NOMO-1 treated with dmso at 0.1 percent for 144 hours (cell line): ENCODE measurements around the gene NCOA6.
"Not testable (repeated sequence)": the region's sequence is repeated elsewhere in the genome, so short reads cannot be mapped to it uniquely, and the experiment has no call there.

ENCODE experiments used
- DNase-seq: peaks from one replicate; lab custom pipeline; 2025; ENCODE audit not compliant: unreplicated experiment; lab: John Stamatoyannopoulos, UW

The NCOA6 gene

DNA sequence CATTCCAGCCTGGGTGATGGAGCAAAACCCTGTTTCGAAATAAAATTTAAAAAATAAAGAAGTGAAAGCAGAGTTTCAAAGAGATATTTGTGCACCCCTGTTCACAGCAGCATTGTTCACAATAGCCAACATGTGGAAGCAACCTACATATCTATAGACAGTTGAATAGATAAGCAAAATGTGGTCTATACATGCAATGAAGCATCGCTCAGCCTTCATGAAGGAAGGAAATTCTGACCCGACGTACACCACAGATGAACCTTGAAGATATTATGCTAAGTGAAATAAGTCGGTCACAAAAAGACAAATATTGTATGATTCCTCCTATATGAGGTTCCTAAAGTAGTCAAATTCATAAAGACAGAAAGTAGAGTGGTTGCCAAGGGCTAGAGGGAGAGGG lies 6.5 kb upstream of the NCOA6 start:
- peak; percentile 3 for DNase-seq

DNA sequence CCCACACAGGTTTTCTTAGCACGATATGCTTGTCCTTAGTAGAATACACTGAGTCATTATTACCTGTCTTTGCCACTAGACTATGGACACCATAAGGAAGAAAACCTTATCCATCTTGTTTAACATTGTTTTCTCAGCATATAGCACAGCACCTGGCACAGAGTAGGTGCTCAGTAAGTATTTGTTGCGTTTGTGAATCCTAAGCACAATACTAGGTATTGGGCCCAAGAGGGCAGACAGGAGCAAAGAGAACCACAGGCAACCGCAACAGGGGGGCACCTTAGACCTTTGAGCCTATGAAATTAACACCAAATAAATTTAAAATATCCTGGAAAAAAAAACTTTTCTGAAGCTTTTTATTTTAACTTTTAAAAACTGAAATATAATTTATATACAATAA lies 3.7 kb upstream of the NCOA6 start:
- DNase-seq, result no peak

DNA sequence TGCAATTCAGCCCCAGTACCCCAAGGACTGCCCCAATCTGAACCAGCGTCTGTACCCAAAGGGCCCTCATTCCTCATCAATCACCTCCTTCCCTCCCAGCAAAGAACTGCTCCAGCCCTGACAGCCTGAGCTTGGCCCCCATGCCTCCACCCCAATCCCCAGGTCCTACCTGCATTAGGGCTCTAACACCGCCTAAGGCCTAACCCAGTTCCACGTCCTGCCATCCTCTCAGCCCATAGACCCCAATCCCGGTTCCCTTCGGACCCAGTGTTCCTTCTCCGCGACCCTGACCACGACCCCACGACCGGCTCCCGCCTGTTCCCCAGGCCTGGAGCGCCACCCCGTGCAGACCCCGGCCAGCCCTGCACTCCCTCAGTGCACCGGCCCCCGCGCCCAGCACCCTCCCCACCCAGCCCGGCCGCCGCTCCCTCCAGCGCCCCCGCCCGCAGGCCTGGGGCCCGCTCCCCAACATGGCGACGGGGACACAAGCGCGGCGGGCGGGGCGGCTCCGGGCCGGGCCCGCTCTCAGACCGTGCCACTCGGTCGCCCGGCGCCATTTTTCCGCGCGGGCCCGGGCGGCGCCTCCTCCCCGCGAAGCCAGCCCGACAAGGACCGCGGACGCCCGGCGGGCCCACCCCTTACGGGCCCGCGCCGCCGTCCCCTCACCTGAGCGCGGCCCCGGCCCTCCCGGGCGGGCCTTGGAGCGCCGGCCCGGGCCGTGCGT lies 483 bp downstream of the NCOA6 start:
- peak; percentile 1 for DNase-seq

DNA sequence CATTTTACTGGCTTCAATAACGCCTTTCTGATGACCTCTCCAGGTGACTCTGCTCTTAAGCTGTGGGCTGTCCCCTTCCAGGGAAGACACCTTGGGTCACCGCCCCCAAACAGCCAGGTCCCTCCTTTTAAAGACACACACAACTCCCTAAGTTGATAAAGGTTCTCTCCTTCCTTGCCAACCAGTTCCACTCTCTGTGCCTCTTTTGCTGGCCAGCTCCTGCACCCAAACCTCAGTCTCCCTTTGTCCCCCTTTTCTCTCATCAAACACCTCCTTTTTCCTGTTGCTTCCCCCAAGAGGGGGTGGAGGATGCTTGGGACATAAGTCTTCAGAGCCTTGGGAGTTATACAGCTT lies 1.0 kb downstream of the NCOA6 start:
- DNase-seq, result peak; percentile 65

DNA sequence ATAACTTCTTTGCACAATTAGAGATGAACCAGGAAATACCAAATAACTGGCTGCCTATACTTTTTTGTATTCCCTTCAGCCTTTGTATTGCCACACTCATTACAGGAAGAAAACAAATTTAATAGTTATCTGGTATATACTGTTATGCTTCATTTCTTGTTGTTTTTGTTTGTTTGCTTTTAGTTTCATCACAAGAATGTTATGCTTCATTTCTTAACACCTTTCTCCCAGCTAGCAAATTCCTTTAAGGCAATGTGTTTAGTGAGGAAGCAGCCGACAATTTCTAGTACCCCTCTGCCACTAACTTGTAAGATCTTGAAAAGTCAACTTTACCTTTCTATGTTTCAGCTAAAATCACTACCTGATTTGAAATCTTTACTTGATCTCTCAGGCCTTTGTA lies 1.4 kb downstream of the NCOA6 start:
- no peak for DNase-seq

DNA sequence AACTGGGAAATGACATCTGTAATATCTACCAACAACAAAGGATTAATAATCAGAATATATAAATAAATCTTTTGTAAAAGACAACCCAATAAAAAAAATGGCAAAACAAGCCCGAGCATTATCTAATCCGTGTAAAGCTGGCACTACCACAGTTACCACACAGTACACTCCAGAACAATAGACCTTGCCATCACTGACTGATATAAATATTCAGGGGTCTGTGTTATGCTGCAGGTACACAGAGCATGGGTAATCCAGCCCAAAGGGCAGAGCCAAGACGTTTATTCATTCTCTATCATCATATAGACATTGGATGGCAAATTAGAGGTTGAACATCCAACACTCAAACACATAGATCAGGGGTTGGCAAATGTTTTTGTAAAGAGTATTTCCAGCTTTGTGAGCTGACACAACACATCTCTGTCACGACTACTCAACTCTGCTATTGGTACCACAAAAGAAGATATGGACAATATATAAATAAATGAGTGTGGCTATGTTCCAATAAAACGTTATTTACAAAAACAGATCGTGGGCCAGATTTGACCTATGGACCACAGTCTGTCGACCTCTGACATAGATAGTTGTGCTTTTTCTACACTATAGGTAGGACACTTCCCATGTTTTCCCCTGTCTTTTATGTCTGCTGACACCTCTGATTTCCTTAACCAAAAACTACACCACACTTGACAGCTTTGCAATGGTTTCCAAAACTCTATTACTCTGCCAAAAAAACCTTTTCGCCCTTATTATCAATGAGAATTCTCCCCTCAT lies 4.5 kb downstream of the NCOA6 start:
- DNase-seq, result no peak

DNA sequence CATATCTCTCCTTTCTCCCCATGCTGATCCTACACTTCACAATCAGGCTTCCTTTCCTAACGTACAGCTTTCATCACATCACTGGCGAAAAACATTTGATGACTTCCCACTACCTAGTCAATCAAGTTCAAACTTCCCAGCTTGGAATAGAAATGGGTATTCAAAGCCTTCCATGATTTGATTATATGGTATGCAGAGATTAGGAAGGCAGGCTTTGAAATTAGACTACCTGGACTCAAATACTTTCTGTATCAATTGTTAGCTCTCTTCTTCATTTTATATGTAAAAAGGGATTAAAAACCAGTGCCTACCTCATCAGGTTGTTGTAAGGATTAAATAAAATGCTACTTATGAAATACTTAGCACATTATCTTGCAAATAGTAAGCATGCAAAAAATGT lies 7.7 kb downstream of the NCOA6 start:
- DNase-seq, result no peak

DNA sequence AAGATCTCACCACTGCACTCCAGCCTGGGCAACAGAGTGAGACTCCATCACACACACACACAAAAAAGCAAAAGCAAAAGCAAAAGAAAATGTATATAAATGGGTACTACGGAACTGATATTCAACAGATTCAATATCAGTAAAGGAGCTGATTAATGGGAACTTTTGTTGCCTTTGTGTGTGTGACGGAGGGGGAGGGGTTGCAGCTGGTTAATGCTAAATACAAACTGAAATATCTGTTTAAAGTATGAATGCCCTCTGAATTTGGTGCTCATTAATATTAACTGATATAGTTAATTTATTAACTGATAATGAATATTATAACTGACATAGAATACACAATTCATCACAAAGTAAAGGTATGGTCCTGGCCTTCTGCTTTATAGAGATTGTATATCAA lies 8.4 kb downstream of the NCOA6 start:
- no peak for DNase-seq

DNA sequence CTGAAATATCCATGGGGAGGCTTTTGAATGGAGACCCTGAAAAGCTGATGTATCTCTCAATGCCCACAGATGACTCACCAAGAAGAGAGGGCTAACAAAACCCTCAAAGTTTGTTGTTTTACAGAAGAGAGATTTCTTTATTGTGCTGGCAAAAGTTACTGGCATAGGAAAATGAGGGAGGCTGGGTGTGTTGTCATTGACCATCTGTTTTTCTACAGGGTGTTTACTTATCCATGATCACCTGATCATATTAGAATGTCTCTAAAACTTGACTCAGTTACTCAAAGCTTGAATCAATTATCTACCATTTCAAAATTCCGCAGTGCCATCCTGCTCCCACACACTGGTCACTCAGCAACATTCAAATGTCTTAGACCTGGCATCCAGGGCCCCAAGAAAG lies 9.8 kb downstream of the NCOA6 start:
- DNase-seq, result no peak

DNA sequence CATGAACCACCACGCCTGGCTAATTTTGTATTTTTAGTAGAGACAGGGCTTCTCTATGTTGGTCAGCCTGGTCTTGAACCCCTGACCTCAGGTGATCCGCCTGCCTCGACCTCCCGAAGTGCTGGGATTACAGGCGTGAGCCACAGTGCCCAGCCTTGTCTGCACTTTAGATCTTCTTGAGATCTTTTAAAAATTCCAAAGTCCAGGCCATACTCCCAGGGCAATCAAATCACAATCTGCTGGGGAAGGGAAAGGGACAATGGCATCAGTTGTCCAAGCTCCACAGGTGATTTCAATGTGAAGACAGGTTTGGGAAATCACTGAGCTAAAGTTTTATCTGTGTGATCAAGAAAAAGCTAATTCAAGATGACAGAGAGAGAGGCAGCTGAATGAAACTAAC lies 16.9 kb downstream of the NCOA6 start:
- DNase-seq, result no peak

DNA sequence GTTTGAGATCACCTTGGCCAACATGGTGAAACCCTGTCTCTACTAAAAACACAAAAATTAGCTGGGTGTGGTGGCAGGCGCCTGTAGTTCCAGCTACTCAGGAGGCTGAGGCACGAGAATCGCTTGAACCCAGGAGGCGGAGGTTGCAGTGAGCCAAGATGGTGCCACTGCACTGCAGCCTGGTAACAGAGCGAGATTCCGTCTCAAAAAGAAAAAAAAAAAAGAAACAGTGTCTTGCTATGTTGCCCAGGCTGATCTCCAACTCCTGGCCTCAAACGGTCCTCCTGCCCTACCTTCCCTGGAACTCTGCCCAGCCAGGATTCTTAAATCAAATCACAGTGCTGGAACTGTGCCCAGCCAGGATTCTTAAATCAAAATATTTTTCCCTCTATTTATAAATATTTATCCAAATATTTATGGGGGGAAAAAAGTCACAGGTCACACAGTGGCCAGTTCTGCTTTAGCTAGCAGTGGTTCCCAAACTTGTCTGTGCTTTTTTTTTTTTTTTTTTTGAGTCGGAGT lies 17.4 kb downstream of the NCOA6 start:
- not testable (repeated sequence) for DNase-seq

DNA sequence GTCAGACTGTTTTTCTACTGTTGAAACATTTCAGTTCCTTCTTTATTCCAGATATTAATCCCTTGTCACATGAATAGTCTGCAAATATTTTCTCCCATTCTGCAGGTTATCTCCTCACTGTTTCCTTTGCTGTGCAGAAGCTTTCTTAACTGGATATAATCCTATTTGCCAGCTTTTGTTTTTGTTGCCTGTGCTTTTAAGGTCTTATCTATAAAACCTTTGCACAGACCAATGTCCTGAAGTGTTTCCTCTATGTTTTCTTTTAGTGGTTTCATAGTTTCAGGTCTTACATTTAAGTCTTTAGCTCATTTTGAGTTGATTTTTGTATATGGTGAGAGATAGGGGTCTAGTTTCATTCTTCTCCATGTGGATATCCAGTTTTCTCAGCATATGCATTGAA lies 19.2 kb downstream of the NCOA6 start:
- DNase-seq, result no peak

DNA sequence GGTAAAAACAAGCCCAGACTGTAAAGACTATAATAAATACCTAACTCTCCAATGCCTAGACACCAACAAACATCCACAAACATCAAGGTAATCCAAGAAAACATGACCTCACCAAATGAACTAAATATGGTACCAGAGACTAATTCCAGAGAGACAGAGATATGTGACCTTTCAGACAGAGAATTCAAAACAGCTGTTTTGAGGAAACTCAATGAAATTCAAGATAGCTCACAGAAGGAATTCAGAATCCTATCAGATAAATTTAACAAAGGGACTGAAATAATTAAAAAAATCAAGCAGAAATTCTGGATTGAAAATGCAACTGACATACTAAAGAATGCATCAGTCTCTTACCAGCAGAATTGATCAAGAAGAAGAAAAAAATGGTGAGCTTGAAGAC lies 26.6 kb downstream of the NCOA6 start:
- DNase-seq, result no peak

DNA sequence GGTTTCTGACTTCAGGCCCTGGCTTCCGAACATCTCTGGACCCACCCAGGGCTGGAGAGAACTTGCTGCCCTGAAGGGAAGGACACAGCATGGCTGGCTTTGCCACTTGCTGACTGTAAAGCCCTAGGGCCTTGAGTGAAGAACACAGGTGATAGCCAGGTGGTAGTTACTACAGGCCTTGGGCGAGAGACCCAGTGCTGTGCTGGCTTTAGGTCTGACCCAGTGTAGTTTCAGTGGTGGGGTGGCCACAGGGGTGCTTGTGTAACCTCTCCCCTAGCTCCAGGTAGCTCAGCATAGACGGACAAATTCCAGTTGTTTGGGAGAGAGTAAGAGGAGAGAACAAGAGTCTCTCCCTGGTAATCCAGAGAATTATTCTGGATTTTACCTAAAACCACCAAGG lies 27.1 kb downstream of the NCOA6 start:
- no peak for DNase-seq

DNA sequence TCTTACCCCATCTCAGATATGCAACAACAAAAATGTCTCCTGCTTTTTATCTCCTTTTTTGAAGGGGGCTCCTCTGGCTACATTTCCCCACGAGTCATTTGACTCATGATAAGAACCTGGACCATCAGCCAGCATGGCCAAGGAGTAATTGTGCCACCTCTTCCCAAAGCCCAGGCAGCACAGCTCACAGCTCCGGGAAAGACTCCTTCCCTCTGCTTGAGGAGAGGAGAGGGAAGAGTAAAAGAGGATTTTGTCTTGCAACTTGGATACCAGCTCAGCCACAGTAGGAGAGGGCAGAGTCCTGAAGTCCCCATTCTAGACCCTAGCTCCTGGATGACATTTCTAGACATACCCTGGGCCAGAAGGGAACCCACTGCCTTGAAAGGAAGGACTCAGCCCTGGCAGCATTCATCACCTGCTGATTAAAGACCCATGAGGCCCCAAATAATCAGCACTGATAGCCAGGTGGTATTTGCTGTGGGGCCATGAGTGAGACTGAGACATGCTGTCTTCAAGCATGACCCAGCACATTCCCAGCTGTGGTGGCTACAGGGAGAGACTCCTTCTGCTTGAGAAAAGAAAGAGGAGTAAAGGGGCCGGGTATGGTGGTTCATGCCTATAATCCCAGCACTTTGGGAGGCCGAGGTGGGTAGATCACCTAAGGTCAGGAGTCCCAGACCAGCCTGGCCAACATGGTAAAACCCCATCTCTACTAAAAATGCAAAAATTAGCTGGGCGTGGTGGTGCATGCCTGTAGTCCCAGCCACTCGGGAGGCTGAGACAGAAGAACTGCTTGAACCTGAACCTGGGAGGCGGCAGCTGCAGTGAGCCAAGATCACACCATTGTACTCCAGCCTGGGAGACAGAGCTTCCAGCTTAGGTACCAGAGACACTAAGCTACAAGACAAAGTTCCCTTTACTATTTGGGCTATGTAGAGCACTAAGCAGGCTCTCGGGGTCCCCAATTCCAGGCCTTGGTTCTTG lies 28.1 kb downstream of the NCOA6 start:
- no peak for DNase-seq

DNA sequence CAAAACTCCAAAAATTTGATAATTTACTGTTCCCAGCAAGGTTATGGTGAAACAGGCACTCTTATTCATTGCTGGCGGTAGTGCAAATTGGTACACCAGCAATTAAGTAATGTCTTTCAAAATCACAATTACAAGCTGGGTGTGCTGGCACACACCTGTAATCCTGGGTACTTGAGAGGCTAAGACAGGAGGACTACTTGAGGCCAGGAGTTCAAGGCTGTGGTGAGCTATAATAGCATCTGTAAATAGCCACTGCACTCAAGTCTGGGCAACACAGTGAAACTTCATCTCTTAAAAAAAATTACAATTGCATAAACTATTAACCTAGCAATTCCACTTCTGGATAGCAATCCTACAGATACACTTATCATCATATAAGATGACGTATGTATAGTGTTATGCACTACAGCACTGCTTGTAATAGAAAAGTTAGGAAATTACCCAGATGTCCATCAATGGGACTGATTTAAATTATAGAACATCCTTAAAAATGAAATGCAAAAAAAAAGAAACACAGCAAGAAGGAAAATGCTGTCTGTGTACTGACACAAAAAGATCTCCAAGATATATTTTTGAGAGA lies 31.4 kb downstream of the NCOA6 start:
- no peak for DNase-seq

DNA sequence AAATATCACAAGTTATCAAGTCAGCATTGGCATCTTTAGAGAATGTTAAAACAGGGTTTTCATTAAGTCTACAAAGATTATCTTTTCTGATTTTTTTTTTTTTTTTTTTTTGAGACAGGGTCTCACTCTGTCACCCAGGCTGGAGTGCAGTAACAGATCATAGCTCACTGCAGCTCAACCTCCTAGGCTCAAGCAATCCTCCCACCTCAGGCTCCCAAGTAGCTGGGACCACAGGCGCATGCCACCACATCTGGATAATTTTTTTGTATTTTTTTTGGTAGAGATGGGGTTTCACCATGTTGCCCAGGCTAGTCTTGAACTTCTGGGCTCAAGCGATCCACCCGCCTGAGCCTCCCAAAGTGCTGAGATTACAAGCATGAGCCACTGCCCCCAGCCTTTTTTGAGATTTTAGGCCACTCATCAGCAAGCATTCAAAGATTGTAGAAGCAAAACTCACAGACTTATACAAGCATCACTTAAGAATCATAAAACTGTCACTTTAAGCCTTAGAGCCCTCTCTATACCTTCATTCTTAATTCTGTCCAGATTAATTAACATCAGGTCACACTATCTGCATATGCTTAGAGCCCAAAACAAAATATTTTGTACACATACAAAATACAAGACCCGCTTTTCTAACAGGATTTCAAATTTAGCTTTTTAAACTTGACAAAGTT lies 32.6 kb downstream of the NCOA6 start:
- DNase-seq, result no peak

DNA sequence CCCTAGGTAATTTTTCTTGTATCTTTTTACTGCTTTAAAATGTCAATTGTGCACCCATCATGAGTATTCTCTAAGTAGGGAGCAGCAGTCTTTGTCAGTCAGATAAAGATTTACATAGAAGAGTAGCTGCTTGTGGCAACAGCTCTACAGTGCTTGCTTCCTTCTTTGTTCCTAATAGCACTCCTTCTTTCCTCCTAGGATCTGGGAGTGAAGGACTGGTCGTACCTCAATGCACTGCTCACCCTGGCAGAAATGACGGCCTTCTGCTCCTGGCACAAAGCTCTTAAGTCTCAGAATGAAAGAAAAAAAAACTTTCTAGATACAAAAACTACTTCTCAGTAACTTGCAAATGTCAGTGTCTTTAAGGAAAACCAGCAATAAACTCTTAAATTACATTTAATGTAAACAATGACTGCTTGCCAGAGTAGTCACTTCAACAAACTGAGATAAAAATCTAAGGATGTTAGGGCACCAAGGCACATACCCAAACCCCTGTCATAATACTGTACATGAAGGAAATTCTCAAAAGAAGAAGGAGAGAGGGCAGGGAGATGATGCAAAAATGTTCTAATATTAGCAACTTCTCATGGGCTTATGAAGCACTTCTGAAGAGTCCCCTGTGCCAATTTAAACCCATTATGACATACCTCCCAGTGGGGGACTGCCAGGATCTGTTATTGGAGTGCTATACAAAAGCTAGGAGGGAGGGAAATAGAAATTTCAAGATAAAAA lies 34.0 kb downstream of the NCOA6 start:
- DNase-seq, result no peak

DNA sequence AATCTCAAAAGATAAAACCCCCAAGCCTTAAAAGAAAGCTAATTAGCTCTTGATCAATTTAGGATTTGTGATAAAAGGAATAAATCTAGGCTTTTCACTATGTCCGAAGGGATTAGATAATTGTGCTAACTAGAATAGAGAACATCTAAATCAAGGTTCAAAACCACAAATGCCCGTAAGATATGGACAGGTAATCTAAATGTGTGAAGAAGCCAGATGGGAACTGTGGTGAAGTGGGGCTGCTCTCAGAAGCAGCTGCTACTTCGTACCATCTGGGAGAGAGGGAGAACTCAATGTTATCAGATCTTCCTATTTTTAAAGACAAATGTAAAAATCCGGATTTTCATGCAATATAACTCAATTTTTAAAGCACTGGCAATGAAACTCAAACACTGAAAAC lies 44.2 kb downstream of the NCOA6 start:
- no peak for DNase-seq

DNA sequence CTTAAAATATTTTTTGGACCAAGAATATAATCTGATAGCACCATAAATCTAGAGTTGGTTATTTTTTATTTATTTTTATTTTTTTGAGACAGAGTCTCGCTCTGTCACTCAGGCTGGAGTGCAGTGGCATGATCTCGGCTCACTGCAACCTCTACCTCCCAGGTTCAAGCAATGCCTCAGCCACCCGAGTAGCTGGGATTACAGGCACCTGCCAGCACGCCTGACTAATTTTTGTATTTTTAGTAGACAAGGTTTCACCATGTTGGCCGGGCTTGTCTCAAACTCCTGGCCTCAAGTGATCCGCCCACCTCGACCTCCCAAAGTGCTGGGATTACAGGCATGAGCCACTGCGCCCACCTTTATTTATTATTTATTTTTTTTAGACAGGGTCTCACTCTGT lies 45.2 kb downstream of the NCOA6 start:
- DNase-seq, result not testable (repeated sequence)
